Ishikawa (cell line): ENCODE results near the gene ABCA9.

Experiments used
- CEBPB ChIP-seq: IDR thresholded peaks from 2 replicates; pipeline ENCODE4 v1.6.1; 2012
- EGR1 ChIP-seq: IDR thresholded peaks from 2 replicates; pipeline ENCODE4 v1.6.1; 2012
- EP300 ChIP-seq: IDR thresholded peaks from 2 replicates; pipeline ENCODE4 v1.6.1; 2012; ENCODE audit warnings: borderline replicate concordance
- RAD21 ChIP-seq: IDR thresholded peaks from 2 replicates; pipeline ENCODE4 v1.6.1; 2012; ENCODE audit warnings: low read depth
- TAF1 ChIP-seq: IDR thresholded peaks from 2 replicates; pipeline ENCODE4 v1.6.1; 2012; ENCODE audit warnings: low read depth, mild to moderate bottlenecking

DNA sequence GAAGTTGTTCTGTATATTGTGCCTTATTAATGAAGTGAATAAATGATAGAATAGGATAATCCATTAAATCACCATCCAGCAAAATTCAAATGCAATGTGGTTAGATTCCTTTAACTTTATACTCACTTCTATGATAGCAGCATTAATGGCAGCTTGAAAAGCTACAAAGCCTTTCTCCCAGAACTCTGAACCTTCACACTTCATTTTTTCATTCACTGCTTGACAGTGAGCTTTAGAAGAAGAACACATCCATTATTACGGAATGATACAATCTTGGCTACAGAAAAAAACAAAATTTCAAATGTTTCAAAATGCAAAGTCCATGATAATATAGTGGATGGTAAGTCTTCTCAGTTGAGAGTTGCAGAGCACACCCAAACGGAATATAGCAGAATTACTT lies 16.4 kb downstream of the ABCA9 start:
- TF ChIP-seq RAD21 (no peak), TAF1 (no peak), CEBPB (no peak), EGR1 (no peak), EP300 (no peak)
